Activated naive CD8-positive, alpha-beta T cell treated with anti-CD3 and anti-CD28 coated beads for 36 hours (primary cell): Measurements from ENCODE around the gene HTT. TPM values are rescaled to one million over a fixed set of nuclear protein-coding genes. Genes with fewer than 3 reads are reported as not detected.

ENCODE experiments used
- DNase-seq: peaks from one replicate; pipeline ENCODE4 v3.0.0; 2021
- H3K27ac Mint-ChIP-seq: one replicate; pipeline ENCODE4 v1.8.0; 2022; ENCODE audit warnings: mild to moderate bottlenecking, moderate library complexity, mixed read lengths
- H3K27me3 Mint-ChIP-seq: one replicate; pipeline ENCODE4 v1.8.0; 2022; ENCODE audit warnings: mild to moderate bottlenecking, mixed read lengths
- H3K36me3 Mint-ChIP-seq: one replicate; pipeline ENCODE4 v1.8.0; 2021; ENCODE audit warnings: mild to moderate bottlenecking, mixed read lengths
- H3K4me1 Mint-ChIP-seq: one replicate; pipeline ENCODE4 v1.8.0; 2021; ENCODE audit warnings: mixed read lengths
- H3K4me3 Mint-ChIP-seq: one replicate; pipeline ENCODE4 v1.8.0; 2022; ENCODE audit warnings: mild to moderate bottlenecking, moderate library complexity, mixed read lengths
- H3K9me3 Mint-ChIP-seq: one replicate; pipeline ENCODE4 v1.8.0; 2022; ENCODE audit warnings: mixed read lengths
- total RNA-seq, 2 experiments: library from RNA; stranded (reverse); gene quantifications; one replicate each; pipeline ENCODE4 v1.2.3, GENCODE V29; 2021

The HTT gene
- total RNA-seq, 2 experiments from 2014 or later: 42.9 to 49.4 TPM

- Mint-ChIP-seq H3K36me3 (no peaks in the 10 kb centered on the region), H3K27me3 (peaks cover 6% of the 10 kb centered on the region), H3K4me3 (no peak overlapping the region), H3K27ac (no peak overlapping the region), H3K9me3 (peaks cover 8% of the 10 kb centered on the region), H3K4me1 (no peaks in the 10 kb centered on the region)
- no peak for DNase-seq
These were observed 206.0 kb downstream of the HTT start for GRCh38 chr4:3280466-3280865.

GRCh38 chr4:3283483-3283882 lies 209.0 kb downstream of the HTT start:
- Mint-ChIP-seq H3K27ac (no peak overlapping the region), H3K27me3 (peaks cover 19% of the 10 kb centered on the region), H3K4me3 (no peak overlapping the region), H3K36me3 (no peaks in the 10 kb centered on the region), H3K9me3 (peaks cover 8% of the 10 kb centered on the region), H3K4me1 (no peaks in the 10 kb centered on the region)
- DNase-seq: no peak

DNA sequence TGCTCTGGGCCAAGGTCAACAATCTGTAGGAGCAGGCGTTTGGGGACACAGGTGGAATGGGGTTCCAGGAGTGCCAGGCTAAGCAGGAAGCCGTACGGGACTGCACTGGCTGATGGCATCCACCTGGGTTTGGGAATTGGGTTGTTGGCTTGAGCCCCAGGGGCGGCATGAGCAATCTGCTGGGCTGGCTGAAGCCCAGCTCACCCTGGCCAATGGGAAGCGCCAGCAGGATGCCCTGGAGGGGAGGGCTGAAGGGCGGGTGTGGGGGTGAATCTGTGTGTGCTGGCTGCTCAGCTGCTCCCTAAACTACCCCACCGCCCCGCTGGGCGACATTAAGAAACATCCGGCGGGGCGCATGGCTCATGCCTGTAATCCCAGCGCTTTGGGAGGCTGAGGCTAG lies 209.4 kb downstream of the HTT start:
- no peak for DNase-seq
- no peaks in the 10 kb centered on the region for H3K36me3 Mint-ChIP-seq
- H3K4me3 Mint-ChIP-seq: no peak overlapping the region
- peaks cover 19% of the 10 kb centered on the region for H3K27me3 Mint-ChIP-seq
- H3K4me1 Mint-ChIP-seq: no peaks in the 10 kb centered on the region
- no peak overlapping the region for H3K27ac Mint-ChIP-seq
- peaks cover 8% of the 10 kb centered on the region for H3K9me3 Mint-ChIP-seq

DNA sequence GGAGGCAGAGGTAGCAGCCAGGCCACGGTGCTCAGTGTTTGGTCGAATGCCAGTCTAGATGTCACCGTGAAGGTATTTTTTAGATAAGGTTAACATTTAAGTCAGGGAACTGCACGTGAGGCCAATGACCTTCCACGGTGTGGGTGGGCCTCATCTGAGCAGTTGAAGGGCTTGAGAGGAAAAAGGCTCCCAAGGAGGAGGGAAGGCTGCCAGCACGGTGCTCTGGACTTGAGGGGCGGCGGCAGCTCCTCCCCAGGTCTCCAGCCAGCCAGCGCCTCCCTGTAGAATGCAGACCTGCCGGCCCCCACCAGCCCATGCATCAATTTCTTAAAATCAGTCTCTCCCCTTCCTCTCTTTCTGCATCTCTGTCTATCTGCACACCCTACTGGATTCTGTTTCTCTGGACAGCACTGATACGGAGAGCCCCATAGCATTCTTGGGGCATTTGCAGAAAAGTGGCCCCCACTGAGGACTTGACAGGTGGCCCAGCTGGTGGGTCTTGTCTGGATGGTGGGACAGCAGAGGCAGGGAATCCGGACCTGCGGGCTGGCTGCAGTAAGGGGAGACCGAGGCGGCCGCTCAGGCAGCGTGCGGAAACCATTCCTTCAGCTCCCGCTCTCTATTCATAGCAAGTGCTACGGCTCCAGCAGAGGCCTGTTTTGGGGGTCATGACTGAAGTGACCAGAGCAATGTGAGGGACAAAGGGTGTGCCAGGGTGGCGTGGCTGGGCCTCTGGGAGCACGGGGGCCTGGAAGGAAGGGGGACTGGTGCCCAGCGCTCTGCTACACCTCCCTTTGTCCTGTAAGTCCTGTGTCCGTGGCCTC lies 210.5 kb downstream of the HTT start:
- no peak overlapping the region for H3K4me3 Mint-ChIP-seq
- DNase-seq: no peak
- H3K36me3 Mint-ChIP-seq: no peaks in the 10 kb centered on the region
- peaks cover 23% of the 10 kb centered on the region for H3K27me3 Mint-ChIP-seq
- H3K27ac Mint-ChIP-seq: no peak overlapping the region
- H3K4me1 Mint-ChIP-seq: no peaks in the 10 kb centered on the region
- peaks cover 7% of the 10 kb centered on the region for H3K9me3 Mint-ChIP-seq

- Mint-ChIP-seq H3K36me3 (no peaks in the 10 kb centered on the region), H3K4me1 (no peaks in the 10 kb centered on the region), H3K4me3 (no peak overlapping the region), H3K9me3 (peaks cover 7% of the 10 kb centered on the region), H3K27me3 (peaks cover 30% of the 10 kb centered on the region), H3K27ac (no peak overlapping the region)
- DNase-seq: no peak
These were observed 211.3 kb downstream of the HTT start for GRCh38 chr4:3285558-3286334.

DNA sequence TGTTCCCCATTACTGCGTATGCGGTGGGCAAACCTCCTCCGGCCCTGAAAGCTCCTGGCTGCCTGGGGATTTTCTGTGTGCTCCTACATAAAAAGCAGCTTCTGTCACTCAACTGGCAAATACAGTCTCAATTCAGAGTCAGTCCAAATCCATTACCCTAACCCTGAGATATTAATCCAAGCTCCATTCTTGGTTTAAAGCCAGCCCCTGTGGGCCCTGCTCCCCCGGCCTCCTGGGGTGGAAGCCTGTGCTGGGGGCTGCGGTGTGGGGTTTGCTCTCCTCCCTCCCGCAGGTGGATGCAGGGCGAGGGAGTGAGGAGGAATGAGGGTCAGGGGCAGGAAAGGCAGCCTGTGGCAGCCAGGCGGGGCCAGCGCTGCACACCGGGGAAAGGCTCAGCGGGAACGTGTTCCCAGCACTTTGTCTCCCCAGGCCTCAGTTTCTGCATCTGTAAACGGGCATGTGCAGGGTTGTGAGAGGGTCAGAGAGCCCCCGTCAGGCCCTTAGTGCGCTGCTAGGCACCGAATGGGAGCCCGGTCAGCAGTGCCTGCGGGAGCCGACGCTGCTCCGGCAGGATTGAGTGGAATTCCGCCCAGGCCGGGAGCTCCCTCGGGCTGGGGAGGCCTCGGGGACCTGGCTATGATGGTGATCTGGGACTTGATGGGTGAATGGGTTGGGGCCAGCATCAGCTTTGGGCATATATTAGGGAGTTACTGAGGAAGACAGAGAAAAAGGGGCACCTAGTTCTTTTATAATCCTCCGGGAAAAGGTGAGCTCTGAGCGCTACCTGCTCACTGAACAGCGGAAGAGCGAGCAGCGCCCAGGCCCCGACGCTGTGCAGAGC lies 212.1 kb downstream of the HTT start:
- Mint-ChIP-seq H3K9me3 (peaks cover 5% of the 10 kb centered on the region), H3K36me3 (no peaks in the 10 kb centered on the region), H3K4me1 (peaks cover 2% of the 10 kb centered on the region), H3K27me3 (peaks cover 34% of the 10 kb centered on the region), H3K4me3 (no peak overlapping the region), H3K27ac (no peak overlapping the region)
- DNase-seq: no peak

GRCh38 chr4:3287271-3287971 lies 212.9 kb downstream of the HTT start:
- H3K36me3 Mint-ChIP-seq: no peaks in the 10 kb centered on the region
- no peaks in the 10 kb centered on the region for H3K9me3 Mint-ChIP-seq
- peaks cover 38% of the 10 kb centered on the region for H3K27me3 Mint-ChIP-seq
- H3K4me1 Mint-ChIP-seq: peaks cover 6% of the 10 kb centered on the region
- H3K27ac Mint-ChIP-seq: no peak overlapping the region
- no peak for DNase-seq
- H3K4me3 Mint-ChIP-seq: no peak overlapping the region

DNA sequence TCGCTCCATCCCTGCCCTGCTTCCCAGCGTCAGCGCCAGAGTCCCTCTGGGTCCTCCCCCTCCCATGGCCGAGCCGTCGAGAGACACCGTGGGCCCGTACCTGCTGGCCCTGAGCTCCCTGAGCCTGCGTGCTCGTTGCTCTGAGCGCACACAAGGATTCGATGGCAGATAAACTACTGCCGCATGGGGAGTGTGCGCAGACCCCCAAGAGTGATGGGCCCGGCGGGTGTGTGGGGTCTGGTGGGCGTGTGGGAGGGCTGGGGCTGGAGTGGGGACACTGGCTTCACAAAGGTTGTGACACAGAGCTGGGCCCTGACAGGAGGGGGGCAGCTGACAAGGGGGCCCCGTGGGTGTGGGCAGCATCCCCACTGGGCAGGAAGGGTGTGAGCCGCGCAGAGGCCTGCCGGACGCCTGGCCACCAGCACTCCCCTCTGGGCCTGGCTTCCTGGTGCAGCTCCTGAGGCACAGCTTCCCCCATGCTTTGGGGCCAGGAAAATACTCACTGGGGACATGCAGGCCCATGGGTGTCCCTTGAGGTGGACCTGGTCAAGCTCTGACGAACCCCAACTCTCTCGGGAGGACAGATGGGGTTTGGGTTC lies 213.6 kb downstream of the HTT start:
- H3K4me1 Mint-ChIP-seq: peaks cover 6% of the 10 kb centered on the region
- H3K4me3 Mint-ChIP-seq: no peak overlapping the region
- H3K27me3 Mint-ChIP-seq: peaks cover 38% of the 10 kb centered on the region
- no peak for DNase-seq
- H3K27ac Mint-ChIP-seq: no peak overlapping the region
- no peaks in the 10 kb centered on the region for H3K36me3 Mint-ChIP-seq
- H3K9me3 Mint-ChIP-seq: no peaks in the 10 kb centered on the region

GRCh38 chr4:3288571-3289094 lies 214.2 kb downstream of the HTT start:
- no peak overlapping the region for H3K4me3 Mint-ChIP-seq
- H3K9me3 Mint-ChIP-seq: no peaks in the 10 kb centered on the region
- DNase-seq: no peak
- no peak overlapping the region for H3K27ac Mint-ChIP-seq
- H3K36me3 Mint-ChIP-seq: no peaks in the 10 kb centered on the region
- peaks cover 41% of the 10 kb centered on the region for H3K27me3 Mint-ChIP-seq
- H3K4me1 Mint-ChIP-seq: peaks cover 6% of the 10 kb centered on the region

DNA sequence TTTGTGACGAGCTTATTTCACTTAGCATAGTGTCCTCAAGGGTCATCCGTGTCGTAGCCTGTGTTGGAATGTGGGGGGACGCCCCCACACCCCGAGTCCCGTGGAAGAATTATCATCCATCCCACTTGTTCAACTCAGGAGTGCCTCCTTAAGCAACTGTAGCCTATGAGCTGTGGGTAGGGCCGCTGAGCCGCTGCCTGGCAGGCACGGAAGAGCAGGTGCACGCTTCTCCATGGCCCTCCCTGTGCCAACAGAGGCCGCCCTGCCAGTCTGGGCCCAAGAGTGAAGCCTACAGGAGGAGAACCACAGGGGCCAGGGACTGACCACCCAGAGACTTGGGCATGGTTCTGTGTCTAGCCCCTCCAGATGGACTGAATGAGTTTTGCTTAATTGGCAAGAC lies 216.0 kb downstream of the HTT start:
- no peak overlapping the region for H3K27ac Mint-ChIP-seq
- peaks cover 6% of the 10 kb centered on the region for H3K4me1 Mint-ChIP-seq
- H3K36me3 Mint-ChIP-seq: no peaks in the 10 kb centered on the region
- H3K9me3 Mint-ChIP-seq: no peaks in the 10 kb centered on the region
- DNase-seq: no peak
- H3K27me3 Mint-ChIP-seq: peaks cover 50% of the 10 kb centered on the region
- H3K4me3 Mint-ChIP-seq: no peak overlapping the region

DNA sequence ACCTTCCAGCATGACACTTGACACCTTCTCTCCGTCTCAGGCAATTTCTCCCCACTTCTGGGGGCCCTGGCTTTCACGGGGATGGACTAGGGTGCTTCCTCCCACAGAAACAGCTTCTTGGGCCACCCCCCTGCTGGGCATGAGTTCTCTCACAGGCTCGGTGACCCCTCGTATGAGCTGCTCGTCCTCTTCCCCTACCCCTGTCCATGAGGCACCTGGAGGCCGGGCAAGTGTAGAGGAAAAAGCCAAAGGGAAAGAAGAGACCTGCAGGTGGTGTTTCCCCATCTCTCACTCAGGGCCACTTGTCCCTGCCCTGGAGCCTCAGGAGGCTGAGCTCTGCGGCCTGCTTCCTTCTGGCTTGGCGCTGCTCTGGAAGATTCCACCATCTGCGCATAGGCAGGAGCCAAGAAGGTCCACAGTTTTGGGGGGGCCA lies 216.4 kb downstream of the HTT start:
- Mint-ChIP-seq H3K36me3 (no peaks in the 10 kb centered on the region), H3K4me1 (peaks cover 6% of the 10 kb centered on the region), H3K27ac (no peak overlapping the region), H3K4me3 (no peak overlapping the region), H3K27me3 (peaks cover 50% of the 10 kb centered on the region), H3K9me3 (no peaks in the 10 kb centered on the region)
- no peak for DNase-seq

- H3K27me3 Mint-ChIP-seq: peaks cover 52% of the 10 kb centered on the region
These were observed 217.0 kb downstream of the HTT start for GRCh38 chr4:3291411-3291968.

GRCh38 chr4:3291969-3292570 lies 217.6 kb downstream of the HTT start:
- no peaks in the 10 kb centered on the region for H3K36me3 Mint-ChIP-seq
- DNase-seq: peak; percentile 31
- H3K27ac Mint-ChIP-seq: no peak overlapping the region
- peaks cover 1% of the 10 kb centered on the region for H3K9me3 Mint-ChIP-seq
- H3K4me3 Mint-ChIP-seq: peak overlapping the region; percentile 91
- peaks cover 48% of the 10 kb centered on the region for H3K27me3 Mint-ChIP-seq
- H3K4me1 Mint-ChIP-seq: peaks cover 6% of the 10 kb centered on the region

More at GRCh38 chr4:3291411-3291968, 217.0 kb downstream of the HTT start:
- peaks cover 6% of the 10 kb centered on the region for H3K4me1 Mint-ChIP-seq
- no peak for DNase-seq
- H3K36me3 Mint-ChIP-seq: no peaks in the 10 kb centered on the region
- H3K4me3 Mint-ChIP-seq: peak overlapping the region; percentile 91
- no peaks in the 10 kb centered on the region for H3K9me3 Mint-ChIP-seq
- H3K27ac Mint-ChIP-seq: no peak overlapping the region
